ENCODE results near the gene ANKRD40.
"Not testable (repeated sequence)": the region's sequence is repeated elsewhere in the genome, so short reads cannot be mapped to it uniquely, and the experiment has no call there.

Gene ANKRD40

DNA sequence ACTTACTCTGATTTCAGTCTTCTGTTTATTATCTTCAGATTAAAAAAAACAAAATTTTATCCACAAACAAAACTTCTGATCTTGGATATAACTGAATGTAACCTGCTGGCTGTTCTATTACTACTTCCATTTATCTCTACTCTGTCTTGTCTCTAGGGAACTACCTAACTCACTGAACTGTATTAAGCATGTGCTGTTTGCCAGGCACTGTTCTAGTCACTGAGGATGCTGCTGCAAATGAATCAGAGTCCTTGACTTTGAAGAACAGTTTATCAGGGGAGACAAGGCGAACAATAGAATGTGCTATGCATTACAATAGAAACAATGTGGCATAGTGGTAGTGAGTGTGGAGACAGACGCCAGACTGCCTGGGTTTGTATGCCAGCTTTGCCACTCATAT, 2.3 kb upstream of the ANKRD40 start:
- DNase-seq, result no peak

DNA sequence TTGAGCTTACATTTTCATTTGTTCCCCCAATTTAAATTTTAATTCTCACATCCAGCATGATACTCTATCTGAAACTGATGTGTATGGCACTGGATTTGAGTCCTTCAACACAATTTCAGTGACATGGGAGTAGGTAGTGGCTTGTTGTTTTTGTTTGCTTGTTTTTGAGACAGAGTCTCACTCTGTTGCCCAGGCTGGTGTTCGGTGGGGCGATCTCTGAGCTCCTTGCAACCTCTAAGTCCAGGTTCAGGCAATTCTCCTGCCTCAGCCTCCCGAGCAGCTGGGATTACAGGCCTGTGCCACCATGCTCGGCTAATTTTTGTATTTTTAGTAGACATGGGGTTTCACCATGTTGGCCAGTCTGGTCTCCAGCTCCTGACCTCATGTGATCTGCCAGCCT, 1.3 kb upstream of the ANKRD40 start:
- not testable (repeated sequence) for DNase-seq

DNA sequence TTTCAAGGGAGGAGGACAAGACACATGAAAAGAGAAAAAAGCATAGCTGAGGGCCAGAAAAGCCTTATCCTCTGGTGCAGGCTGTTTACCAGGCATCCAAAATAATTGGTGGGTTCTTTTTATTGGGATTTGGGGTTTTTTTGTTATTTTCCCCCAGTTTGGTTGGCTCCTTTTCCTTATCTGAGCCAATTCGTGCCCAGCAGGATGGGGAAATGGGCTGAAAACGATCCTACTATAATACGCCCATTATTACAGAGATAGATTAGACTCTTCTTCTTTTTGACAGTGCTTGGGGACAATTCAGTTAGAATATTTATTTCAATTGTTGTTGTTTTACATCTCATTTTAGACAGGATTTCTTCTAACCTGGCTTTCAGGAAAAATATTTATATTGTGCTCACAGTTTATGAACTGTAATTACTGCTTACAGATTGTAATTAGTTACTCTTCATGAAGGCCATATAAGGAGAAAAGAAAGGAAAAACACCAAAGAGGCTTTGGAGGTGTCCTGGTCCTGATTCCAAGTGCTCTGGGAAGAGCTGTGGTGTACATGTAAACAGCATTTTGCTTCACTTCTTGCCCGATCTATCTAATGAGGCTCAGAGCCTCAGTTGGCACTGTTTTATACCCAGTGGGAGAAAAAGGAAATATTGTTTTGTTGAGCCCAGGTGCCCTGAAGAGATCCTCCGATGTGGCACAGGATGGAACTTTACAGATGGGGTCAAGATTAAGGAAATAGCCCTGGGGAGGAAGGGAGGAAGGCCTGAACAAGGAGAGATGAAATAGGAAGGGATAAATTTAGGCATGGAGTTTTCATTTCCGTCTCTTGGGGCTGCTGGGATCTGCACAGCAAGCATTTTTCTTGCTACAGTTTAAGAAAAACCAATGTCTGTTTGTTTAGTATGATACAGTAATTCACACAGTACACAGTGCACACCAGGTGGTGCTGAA, 611 bp upstream of the ANKRD40 start:
- DNase-seq, result no peak

- DNase-seq, result no peak
Observed at GRCh38 chr17:50703162-50703561, 4.6 kb downstream of the ANKRD40 start.

- no peak for DNase-seq
Observed at GRCh38 chr17:50699410-50699809, 8.3 kb downstream of the ANKRD40 start.

- DNase-seq, result no peak
Observed at GRCh38 chr17:50697663-50698272, 9.9 kb downstream of the ANKRD40 start.

- DNase-seq, result no peak
Observed at GRCh38 chr17:50697062-50697461, 10.7 kb downstream of the ANKRD40 start.

DNA sequence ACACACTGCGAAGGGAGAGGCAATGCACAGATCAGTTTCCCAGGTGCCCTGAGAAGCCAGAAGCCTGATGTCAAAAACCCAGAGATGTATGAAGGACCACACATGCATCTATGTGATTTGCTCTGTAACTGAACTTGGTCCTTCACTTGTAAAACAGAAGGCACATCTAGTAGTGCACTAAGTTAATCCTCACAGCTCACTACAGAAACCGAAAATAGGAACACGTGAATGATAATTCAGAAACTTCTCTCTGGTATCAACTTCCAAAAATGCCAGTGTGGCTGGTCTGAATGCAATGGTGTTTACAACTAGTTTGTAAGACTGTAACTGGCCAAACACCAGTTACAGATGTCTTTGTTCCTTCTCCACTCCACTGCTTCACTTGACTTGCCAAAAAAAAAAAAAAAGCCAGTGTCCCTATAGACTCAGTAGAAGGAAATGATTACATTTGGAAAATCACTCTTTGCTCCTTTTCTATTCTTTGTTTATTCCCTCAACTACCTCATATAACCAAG, 11.3 kb downstream of the ANKRD40 start:
- DNase-seq, result no peak

DNA sequence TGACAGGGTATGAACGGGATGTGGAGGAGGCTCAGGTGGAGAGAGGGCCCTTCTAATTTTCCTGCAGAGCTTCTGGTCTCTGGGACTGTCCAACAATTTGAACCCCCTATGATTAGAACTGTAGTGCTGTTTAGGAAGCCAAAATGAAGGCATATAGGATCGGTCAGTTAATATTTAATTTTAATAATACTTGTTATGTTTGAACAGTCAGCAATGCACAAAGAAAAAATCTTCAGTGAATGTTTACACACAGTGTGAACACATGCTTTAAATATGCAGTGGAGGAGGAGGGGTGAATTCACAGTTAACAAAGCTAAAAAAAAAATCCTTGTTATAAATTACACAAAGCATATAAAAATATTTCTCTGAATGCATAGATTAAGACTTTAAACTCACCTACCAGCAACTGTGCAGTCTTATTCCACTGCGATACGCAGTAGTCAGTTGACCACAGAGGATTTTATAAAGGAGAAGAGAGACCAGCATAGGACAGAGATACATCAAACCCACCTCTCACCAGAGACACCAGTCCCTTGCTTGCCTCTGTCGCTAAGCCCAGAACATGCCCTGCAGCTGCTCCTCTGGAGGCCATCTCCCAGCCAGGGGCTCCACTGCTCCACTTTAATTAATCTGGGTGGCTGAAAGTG, 14.6 kb downstream of the ANKRD40 start:
- no peak for DNase-seq

DNA sequence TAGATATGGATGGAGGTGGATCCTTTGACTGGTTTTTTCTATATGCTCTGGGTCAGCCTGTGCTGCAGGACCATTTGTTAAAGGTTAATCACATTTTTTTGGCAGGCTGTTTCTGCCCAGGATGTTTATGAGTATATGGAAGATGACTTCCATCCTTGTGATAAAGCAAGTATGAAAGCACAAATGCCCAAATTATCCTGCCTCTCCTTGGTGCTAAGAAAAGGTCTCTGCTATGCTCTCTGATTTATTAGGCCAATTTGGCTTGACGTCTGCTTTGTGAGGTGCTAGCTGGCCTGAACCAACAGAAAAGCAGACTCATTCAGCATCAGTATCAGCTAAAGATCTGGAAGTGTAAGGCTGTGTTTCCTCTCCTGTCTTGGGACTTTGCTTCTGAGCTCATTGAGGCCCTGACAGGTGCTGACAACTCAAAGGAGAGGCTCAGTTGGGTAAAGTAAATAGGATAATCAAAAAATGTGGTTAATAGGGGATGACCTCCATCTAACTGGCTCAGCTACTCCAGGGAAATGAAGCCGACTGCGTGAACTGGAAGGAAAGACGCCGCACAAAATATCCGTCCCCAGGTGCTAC, 15.2 kb downstream of the ANKRD40 start:
- no peak for DNase-seq

GRCh38 chr17:50691550-50692447, 15.9 kb downstream of the ANKRD40 start:
- DNase-seq, result no peak

- no peak for DNase-seq
Observed at GRCh38 chr17:50690887-50691549, 16.7 kb downstream of the ANKRD40 start.

DNA sequence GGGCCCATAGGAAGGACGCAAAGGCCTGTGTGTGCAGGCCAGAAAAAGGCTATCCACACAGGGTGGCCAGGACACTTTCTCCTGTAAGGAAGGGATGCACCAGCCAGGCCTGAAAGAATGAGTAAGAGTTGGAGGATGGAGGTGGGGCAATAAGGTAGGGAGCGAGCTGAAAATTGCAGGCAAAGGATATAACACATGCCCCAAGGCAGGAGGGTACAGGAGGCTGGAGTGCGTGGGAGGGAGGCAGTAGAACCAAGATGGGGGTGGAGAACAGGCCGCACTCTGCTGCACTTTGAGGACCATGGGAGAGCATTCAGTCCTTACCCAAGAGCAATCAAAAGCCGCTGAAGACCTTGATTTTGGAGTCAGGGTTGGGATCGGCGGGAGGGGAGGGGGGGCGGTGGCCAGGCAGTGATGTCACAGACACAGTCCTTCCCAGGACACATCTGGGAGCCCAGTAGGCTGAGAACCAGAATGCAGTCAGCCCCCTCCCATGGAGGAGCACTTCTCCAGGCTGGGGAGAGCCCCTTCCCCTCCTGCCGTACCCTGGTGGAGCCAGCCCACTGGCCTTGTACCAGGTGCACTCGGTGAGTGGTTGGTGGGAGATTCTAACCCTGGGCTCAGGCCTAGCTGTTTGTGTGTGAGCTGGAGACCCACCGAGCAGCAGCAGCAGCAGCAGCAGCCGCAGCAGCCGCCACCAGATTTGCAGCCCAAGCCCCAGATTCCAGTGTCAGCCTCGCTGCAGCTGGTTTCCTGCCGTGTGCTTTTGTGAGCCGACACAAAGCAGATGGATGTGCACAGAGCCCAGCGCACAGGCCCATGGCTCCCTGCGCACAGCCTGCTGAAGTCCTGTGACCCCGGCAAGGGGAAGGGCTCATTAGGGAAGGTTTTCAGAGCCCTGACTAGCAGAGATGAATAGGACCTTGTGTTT, 17.5 kb downstream of the ANKRD40 start:
- no peak for DNase-seq

DNA sequence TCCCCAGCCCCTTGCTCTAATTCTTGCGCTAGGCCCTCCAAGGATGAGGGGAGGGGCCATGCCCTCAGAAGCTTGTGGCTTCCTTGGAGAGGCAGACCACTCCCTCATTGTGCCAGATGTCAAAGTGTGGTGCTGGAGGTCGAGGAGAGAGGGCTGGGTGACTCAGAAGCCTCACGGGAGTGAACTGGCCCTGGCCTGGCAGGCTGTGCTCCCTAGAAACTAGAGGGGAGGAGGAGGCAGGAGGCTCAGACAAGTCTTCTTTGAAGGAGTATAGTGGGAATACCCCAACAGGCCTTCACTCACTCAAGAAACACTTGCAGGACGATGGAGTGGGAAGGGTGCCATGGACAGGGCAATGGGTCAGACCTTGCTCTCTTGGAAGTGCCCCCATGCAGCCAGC, 18.5 kb downstream of the ANKRD40 start:
- DNase-seq, result no peak

DNA sequence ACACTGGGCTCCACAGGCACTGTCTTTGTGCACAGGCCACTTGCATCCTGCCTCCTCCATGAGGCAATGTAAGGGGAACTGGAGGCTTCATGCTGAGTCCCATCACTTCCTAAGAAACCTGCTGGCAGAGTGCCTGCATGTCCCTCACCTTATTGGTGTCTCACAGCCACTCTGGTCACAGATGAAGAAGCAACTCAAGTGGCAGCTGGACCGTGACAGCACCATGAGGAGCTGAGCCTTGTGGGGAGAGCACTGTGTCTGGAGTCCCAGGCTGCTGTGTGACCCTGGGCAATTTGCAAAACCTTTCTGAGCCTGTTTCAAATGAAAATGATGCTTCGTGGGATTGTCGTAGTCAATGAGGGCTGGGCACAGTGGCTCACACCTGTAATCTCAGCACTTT, 19.5 kb downstream of the ANKRD40 start:
- DNase-seq, result no peak

GRCh38 chr17:50687200-50688066, 20.3 kb downstream of the ANKRD40 start:
- no peak for DNase-seq

GRCh38 chr17:50686494-50687199, 21.1 kb downstream of the ANKRD40 start:
- DNase-seq, result no peak

GRCh38 chr17:50685691-50686493, 21.8 kb downstream of the ANKRD40 start:
- no peak for DNase-seq

All from activated gamma-delta T cell treated with Interleukin-2 at 50 U/mL for 16 hours (primary cell).